ENCODE results near the gene CLCNKB. TPM values are rescaled to one million over a fixed set of nuclear protein-coding genes. Genes with fewer than 3 reads are reported as not detected.

The CLCNKB gene
- total and polyA plus RNA-seq, 2 of the 4 experiments (the other 2 are of a cell fraction), result 0.09 TPM; not detected in 1

- ATAC-seq (ENCODE audit: low read depth), result peak; percentile 99
- no TSS peak for BruUV-seq (replicated peaks)
- Histone ChIP-seq H2BK15ac (ENCODE audit: low read depth, low read length) (no peak overlapping the region), H2AFZ (replicated peaks; ENCODE audit: low read length, poor library complexity) (peak overlapping the region; percentile 68), H4K5ac (ENCODE audit: low read depth, low read length) (no peak overlapping the region), H3K4me2 (ENCODE audit: low read depth, low read length) (no peak overlapping the region), H3K27ac (ENCODE audit: insufficient read depth, low read length) (no peak overlapping the region), H2AK9ac (replicated peaks; ENCODE audit: low read depth, low read length, poor library complexity) (no peak overlapping the region), H2BK120ac (ENCODE audit: low read depth, low read length) (no peak overlapping the region), H2BK5ac (ENCODE audit: low read depth, low read length, poor library complexity, severe bottlenecking) (no peak overlapping the region), H3K27me3 (ENCODE audit: control insufficient read depth, insufficient read depth, low read length) (peaks cover 13% of the 10 kb centered on the region; the same call in 1 of the 2 replicates), H2AK5ac (ENCODE audit: low read depth, low read length) (peak overlapping the region; percentile 8; the same call in 1 of the 2 replicates), H3K9me1 (ENCODE audit: insufficient read depth, low read length) (no peaks in the 10 kb centered on the region), H3K36me3 (ENCODE audit: control insufficient read depth, insufficient read depth, low read length) (no peaks in the 10 kb centered on the region), H3K18ac (ENCODE audit: low read depth, low read length) (no peak overlapping the region), H3K4me3 (ENCODE audit: insufficient read depth, low read depth, low read length) (no peak overlapping the region), H3K79me1 (ENCODE audit: low read depth in 1 of 2, low read length in 2 of 2) (no peaks in the 10 kb centered on the region), H3K4me1 (ENCODE audit: control insufficient read depth, insufficient read depth, low read length) (peaks cover 2% of the 10 kb centered on the region; the same call in 1 of the 2 replicates), H4K8ac (ENCODE audit: low read depth in 2 of 2, low read length in 2 of 2) (0 out of 4 replicates have a peak overlapping the region, but pooled peaks of 1 of the 2 experiments have one; percentile 25), H4K20me1 (ENCODE audit: insufficient read depth, low read length) (no peaks in the 10 kb centered on the region), H3K56ac (ENCODE audit: extremely low read depth, insufficient read depth, low read length) (no peak overlapping the region), H3K14ac (replicated peaks; ENCODE audit: low read depth, low read length) (no peak overlapping the region), H4K91ac (ENCODE audit: insufficient read depth, low read depth, low read length) (no peak overlapping the region), H3K9me3 (ENCODE audit: control insufficient read depth, insufficient read depth, low read length) (no peaks in the 10 kb centered on the region), H2BK20ac (ENCODE audit: low read depth, low read length) (no peak overlapping the region), H3K9ac (ENCODE audit: low read depth, low read length) (no peak overlapping the region), H3K23ac (ENCODE audit: low read depth, low read length) (no peak overlapping the region), H3K4ac (ENCODE audit: low read depth, low read length) (no peak overlapping the region)
- peak; percentile 97 for TF ChIP-seq SMC3 (IDR thresholded peaks at IDR 0.05; ENCODE audit: low read depth, low read length)
- TF ChIP-seq RAD21 (IDR thresholded peaks at IDR 0.05; ENCODE audit: low read length), result peak; percentile 91
- TF ChIP-seq BHLHE40 (IDR thresholded peaks at IDR 0.05; ENCODE audit: low read depth, low read length), result no peak
- TF ChIP-seq MAFK (IDR thresholded peaks at IDR 0.05; ENCODE audit: low read depth, low read length), result no peak
- TF ChIP-seq MAZ (IDR thresholded peaks at IDR 0.05; ENCODE audit: borderline replicate concordance, low read depth, low read length), result peak; percentile 71
- peak; percentile 90 for TF ChIP-seq CTCF (conservative IDR thresholded peaks at IDR 0.05; ENCODE audit: low read depth, low read length)
- TF ChIP-seq POLR2A (IDR thresholded peaks at IDR 0.05; ENCODE audit: low read depth, low read length), result no peak
- intact Hi-C loops (cut with micrococcal nuclease) (loop anchor here (1.0 to 2.0 kb wide), 4 partner anchors 55 to 202 kb away; partner anchors contain the start of gene SPEN), dilution Hi-C loops (cut with HindIII; ENCODE audit: low sequenced_read_pairs, unreplicated experiment) (no loop called here), in situ Hi-C loops (cut with MboI; ENCODE audit: low sequenced_read_pairs) (loop anchor here (5.0 to 10.0 kb wide), 2 partner anchors 60 to 177 kb away; no protein-coding TSS in a partner anchor)
- DNase-seq, result peak; percentile 56
- 65% methylated on average over 5 of the region's 11 CpGs; no CpG with 5 or more reads in 1 of the 2 experiments for WGBS, 2 experiments (ENCODE audit: extremely low coverage in 2 of 2, insufficient read length in 1 of 2)
- ChIA-PET POLR2A (ENCODE audit: unreplicated experiment) (no interaction called here), CTCF (interaction anchor here (0.5 to 1.6 kb wide), 9 partner anchors 13 to 203 kb away, joined by 3 to 6 read pairs (median 3); no protein-coding TSS in a partner anchor)
These were observed 48.8 kb upstream of the CLCNKB start for GRCh38 chr1:15994590-15995351.
